ENCODE results near the gene ANKUB1.

ANKUB1 gene

DNA sequence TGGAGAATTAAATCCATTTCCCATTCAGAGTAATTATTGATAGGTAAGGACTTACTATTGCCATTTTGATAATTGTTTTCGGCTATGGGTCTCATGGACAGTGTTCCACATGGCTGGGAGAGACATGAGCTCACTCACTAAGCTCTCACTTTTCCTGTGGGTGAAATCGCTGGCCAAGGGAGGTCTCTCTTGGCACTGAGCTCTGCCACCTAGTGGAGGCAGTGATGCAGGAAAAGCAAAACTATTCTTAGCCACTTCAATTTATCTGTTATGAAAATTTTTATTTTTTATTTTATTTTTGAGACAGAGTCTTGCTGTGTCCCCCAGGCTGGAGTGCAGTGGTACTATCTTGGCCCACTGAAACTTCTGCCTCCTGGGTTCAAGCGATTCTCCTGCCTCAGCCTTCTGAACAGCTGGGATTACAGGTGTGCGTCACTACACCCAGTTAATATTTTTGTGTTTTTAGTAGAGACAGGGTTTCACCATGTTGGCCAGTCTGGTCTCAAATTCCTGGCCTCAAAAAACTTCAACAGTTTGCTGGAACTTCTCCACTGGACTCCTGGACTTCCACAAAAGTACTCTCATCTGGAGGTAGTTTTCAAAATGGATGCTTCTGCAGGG, 16.0 kb upstream of the ANKUB1 start:
- peak; percentile 66 for DNase-seq

DNA sequence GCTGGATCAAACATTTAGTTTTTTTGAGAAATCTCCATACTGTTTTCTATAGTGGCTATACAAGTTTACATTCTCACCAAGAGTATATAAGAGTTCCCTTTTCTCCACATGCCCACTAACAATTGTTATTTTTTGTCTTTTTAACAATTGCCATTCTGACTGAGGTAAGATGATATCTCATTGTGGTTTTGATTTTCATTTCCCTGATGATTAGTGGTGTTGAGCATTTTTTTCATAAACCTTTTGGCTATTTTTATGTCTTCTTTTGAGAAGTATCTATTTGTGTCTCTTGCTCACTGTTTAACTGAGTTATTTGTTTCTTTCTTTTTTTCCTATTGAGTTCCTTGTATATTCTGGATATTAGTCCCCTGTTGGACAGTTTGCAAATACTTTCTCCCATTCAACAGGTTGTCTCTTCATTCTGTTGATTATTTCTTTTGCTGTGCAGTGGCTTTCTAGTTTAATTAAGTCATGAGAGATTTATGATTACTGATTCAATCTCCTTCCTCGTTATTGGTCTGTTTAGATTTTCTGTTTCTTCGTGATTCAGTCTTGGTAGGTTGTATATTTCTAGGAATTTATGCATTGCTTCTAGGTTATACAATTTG, 13.9 kb upstream of the ANKUB1 start:
- DNase-seq: no peak

DNA sequence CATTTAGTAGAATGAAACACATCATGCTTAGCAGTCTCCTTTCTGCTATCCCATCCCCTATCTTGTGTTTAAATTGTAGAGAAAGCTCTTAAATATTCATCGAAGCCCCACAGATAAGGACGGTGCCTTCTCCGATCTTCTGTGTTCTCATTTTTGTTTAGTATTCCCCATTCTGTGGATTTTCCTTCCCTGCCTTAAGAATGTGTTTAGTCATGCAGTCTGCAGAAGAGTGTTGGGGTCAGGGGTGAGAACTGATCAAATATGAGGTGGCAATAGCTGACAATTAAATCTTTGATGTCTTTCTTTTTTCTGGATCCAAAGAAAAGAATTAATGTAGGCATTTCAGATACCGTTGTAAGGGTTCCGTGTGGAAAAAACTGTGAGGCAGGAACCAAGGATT, 9.3 kb upstream of the ANKUB1 start:
- DNase-seq: no peak

DNA sequence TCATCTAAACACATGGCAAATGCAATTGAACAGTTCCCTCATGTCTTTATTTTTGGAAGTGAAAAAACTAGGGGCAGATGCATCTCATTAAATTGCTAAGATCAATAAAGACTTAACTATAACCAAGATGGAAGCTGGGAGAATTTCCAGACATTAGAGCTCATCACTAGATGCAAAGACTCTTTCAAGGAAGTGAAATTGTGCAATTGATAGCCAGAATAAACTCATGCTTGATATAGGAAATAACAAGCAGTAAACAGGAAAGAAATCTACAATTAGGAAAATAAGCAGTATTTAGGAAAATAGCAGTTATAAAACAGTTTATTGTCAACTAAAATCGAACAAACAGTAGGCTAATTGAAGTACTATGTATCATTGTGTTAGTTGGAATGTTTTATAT, 8.8 kb upstream of the ANKUB1 start:
- DNase-seq: no peak

DNA sequence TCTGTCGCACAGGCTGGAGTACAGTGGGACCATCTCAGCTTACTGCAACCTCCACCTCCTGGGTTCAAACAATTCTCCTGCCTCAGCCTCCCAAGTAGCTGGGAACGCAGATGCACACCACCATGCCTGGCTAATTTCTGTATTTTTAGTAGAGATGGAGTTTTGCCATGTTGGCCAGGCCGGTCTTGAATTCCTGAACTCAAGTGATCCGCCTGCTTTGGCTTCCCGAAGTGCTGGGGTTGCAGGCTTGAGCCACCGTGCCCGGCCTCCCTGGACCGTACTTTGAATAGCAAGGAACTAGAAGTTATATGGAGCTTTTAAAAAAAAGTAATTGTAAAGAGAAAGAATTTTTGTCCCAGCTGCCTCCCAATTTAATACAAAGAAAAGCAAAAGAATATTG, 8.3 kb upstream of the ANKUB1 start:
- no peak for DNase-seq

DNA sequence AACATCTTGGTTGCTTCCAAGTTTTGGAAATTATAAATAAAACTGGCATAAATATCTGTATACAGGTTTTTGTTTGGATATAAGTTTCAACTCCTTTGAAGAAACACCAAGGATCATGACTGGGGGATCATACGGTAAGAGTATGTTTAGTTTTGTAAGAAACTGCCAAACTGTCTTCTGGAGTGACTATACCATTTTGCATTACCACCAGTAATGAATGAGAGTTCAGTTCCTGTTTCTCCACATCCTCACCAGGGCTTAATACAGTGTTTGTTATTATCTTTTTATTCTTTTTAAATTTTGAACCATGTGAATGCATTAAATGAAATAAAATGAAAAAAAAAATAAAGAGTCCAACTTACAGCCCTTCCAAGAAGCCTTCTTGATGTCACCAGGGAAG, 3.7 kb upstream of the ANKUB1 start:
- no peak for DNase-seq

DNA sequence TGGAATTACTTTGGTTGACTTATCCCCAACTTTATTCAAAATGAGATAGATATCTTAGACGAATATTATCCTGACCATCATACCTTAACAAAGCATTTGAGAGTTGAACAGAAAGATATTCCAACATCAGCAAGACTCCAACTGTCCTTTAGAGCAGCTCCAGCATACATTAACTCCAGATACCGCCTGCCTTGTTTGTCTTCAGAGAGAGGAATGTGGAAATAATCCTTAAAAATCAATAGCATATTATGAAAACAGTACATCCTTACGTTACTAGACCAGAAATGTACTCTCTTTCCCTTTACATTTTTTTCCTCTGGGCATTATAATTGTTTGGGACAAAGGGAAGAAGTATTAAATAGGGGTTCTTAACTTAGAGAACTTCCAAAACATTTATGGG, 1.7 kb downstream of the ANKUB1 start:
- no peak for DNase-seq

DNA sequence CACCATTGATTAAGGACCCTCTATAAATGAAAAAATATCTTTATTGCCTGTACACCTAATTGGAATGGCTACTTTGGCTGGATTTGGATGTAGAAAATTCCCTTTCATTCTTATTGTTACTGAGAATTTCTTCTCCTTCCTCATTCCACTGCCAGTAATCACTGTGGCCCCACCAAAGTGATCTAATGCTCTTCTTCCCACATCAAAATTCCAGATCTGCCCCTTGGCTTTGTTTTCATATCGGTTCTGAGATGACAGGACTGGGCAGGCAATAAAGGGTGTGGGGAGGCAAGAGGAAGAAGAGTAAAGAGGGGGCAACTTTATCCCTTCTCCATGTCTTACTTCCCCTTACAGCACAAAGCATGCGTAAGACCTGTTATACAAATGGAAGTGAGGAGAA, 2.1 kb downstream of the ANKUB1 start:
- DNase-seq: no peak

DNA sequence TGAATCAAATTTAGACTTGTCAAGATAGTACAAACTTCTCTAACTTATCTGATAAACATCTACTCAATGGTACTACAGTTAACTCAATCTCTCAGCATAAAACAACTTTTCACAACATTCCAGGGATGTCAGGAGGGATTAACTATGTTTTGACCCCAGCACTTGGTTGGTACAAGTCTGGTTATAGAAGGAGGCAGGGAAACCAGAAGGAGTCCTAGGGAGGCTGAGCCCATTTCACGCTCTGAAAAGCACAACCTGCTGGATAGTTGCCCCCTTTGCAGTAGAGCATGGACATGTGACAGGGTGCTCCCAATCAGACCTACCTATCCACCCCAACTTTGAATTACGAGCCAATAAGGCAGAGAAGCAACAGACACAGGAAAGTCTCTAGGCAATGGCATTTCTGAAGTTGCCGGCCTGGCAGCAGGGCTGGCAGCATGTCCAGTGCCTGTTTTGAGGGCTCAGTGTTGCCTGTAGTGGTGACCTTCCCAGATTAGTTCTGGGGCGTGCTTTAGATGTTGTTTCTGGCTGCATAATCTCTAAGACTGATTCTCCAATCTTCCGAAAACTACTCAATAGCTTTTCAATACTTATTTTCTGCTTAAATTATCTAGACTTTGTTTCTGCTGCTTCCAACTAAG, 8.2 kb downstream of the ANKUB1 start:
- DNase-seq: no peak

DNA sequence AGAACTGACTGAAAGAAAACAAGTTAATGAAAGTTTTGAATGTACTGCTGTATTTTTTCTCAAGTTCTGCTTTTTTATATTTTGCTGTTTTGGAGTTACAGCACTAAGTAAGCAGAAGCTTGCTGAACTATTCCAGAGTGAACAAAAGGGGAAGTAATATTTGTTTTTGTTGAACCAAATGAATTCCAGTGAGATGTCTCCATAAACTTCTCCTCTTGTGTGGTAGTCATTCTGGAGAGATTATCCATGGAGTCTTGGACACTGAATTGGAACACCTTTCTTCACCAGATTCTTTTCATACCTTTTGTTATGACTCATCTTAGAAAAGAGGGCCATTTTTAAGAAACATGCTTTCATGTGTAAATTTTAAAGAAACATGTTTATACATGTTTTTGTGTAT, 8.8 kb downstream of the ANKUB1 start:
- no peak for DNase-seq

DNA sequence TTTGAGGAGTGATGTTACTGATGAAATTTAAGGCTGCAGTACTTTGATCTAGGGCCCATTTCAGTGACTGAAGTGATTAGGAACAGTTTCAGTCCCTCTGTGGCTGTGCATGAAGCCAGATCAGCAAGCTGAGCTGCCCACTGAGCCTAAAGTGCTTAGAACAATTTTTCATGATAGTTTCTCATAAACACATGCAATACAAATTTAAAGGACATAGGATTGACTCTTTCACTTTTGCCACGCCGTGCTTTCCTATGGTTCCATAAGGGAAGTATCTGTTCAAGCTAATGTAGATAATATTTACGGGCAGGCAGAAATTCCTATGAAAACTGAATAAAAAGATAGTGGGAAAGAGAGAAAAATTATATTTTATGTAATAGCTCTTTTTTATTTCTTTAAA, 10.6 kb downstream of the ANKUB1 start:
- DNase-seq: no peak

DNA sequence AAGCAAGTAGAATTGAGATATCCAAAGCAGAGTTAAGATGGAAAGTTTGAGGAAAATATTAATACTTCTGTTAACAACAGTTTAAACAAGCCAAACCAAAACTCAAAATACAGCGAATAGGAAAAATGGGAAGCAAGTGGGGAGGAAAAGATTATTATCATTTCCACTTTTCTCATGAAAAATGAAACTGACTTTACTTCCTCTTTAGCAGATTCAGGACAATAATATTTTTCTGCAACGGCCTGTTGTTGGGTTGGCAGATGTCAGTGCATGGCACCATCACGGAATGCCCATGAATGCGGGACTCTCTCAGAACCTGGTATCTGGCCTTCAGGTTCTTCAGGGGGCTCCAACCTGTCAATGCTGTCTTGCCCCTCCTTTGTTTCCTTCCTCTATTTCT, 11.1 kb downstream of the ANKUB1 start:
- no peak for DNase-seq

DNA sequence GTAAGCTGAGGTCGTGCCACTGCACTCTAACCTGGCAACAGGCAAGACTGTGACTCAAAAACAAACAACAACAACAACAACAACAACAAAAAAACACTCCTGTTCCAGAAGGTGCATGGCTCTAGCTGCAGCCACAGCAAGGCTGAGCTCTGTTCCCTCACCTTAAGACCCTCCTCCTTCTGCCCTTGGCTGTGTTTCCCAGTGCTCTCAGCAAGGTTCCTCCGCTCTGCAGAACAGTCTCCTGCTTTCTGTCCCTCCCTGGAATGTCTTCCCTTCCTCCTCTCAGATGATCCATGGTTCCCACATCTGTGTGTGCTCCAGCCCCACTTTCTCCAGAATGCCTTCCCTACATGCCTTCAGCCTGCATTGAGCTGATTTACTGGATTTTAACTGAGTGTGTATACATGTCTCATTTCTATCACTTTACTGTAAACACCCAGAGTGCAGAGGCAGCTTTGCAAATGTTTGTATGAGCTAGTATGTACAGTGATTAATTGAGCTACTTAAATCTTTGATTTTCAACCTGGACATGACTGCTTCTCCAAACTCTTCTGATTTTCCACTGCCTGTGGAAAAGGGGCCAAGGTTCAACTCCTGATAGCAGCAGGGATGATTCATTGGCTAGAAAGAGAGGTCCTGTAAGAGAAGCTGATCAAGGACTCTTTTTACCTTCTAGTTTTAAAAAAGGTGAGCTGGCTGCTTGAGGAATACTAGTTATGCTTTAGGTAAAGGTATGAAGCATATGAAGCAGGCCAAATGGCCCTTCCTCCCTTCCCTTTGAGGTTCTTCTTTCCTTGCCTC, 14.7 kb downstream of the ANKUB1 start:
- no peak for DNase-seq

DNA sequence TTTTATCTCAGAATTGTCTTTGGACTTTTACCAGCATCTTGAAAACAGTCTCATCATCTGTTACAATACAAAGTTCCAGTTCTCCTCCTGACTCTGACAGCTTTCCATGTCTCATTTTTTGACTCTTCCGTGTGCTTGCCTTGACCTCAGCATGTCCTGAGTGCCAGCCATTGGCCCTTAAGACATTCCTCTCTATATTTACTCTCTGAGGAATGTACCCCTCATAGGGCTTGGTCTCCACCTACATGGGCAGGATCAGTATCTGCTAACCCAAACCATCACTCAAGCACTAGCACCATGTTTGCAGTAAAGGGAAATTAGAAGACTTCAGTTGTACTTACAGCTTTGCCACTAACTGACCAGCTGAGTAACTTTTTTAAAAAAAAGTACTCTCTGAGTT, 16.2 kb downstream of the ANKUB1 start:
- no peak for DNase-seq

DNA sequence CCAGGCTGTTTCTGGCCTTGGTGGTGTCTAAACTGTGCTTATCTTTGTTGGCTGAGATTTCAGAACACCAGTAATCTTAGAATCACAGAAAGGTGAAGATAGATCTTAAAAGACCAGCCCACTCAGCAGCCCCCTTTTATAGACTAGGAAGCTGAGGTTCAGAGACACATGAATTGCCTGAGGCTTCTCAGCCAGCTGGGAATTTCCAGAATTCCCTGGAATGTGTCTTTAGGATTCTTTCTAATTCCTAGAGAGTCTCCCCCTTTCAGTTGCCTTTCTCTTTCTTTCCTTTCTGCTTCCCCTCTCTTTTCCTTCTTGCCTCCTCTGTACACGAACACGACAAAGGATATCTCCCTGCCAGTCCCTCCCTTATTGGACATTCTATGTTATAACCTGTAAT, 19.5 kb downstream of the ANKUB1 start:
- DNase-seq: no peak

DNA sequence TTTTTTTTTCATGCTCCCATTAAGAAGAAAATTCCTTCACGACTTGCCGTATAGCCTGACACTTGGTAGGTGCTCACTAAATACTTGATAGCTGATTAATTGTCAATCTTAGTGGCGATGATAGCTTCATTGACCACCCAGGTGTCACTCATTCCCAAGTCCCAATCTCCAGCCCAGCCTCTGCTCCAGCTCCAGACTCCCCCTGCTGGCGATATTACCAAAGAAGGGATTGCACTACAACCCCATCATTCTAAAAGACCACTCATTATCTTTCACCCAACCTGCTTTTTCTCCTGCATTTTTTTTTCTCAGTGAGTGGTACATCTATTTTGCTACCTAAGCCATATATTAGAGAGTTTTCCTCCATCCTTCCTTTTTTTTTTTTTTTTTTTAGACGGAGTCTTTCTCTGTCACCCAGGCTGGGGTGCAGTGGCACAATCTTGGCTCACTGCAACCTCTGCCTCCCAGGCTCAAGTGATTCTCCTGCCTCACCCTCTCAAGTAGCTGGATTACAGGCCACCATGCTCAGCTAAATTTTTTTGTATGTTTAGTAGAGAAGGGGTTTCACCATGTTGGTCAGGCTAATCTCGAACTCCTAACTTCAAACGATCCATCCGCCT, 20.6 kb downstream of the ANKUB1 start:
- DNase-seq: peak; percentile 49

DNA sequence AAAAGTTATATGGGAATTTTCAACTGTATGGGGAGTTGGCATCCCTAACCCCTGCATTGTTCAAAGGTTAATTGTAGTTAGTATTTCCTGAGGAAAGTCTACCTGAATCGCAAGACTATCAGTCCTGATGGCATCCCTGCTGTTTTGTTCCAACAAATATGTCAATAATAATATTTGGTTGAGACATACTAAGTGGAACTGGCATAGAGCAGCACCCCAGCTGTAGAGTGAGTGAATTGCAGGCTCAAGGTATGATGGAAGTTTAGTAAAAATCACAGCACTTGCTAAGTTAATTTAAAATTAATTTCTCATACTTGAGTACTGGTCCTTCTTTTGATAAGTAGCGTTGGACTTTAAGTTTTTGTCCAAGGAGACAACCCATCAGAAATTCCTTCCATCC, 22.1 kb downstream of the ANKUB1 start:
- no peak for DNase-seq

DNA sequence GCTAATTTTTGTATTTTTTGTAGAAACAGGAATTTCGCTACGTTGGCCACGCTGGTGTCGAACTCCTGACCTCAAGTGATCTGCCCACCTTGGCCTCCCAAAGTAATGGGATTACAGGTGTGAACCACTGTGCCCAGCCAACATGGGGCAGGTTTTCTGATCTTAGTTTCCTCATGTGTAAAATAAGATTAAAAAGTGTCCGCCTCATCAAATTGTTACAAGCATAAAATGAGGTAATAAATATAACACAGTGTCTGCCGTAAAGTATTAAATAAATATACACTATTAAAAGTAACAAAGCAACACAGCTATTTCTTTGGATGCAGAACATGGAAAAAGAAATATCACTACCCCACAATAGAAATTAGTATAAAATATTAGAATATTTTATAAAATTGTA, 23.6 kb downstream of the ANKUB1 start:
- DNase-seq: no peak

DNA sequence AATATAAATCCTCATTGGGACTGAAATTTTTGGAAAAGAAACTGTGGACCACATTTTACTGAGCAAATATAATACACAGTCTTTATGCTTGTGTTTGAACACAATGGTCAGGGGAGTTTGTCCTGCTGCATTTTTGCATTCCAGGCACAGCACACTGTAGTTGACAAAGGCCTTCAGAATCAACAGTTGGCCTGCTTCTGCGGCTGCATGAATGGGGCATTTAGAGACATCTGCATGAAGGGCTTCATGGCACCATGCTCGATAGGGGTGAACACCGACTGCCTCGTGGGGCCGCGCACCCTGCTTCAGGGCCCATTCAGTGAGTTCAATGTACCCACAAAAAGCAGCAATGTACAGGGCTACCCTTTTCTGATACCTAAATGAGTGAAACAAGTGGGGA, 24.6 kb downstream of the ANKUB1 start:
- no peak for DNase-seq

DNA sequence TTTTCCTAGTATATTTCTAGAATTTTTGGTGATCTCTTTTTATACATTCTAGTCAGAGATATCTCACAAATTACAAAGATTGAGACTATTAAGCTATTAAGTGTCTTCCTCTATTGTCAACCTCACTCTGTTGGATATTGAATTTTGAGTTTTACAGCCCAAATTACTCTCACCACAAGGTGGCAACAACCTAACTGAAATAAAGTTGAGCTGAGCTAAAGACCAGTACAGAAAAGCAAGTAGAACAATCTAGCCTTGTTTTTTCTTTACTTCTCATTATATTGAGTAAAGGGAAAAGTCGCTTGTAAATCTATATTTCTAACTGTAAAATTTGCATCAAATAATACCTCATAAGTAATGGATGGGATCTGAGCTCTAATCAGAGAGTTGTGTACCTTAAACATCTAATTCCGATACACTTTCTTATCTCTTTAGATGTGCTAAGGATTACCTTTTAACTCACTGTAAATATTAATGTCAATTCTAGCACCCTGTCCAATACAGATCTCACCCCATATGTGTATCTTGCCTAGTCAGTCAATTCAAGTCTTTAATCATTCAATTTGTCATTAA, 26.5 kb downstream of the ANKUB1 start:
- no peak for DNase-seq

DNA sequence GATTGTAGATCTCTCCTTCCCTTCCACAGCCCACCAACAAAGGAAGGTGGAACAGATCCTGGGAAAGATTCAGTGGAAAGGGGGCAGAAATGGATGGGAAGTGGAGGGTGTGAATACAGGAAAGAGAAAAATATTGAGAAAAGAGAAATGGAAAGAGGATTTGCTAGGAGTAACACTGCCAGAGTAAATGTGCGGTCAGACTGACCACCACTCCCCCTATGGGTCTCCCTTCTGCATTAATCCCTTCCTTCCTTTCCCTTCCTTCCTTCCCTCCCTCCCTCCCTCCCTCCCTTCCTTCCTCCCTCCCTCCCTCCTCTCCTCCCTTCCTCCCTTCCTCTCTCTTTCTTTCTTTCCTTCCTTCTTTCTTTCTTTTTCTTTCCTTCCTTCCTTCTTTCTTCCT, 28.1 kb downstream of the ANKUB1 start:
- no peak for DNase-seq

DNA sequence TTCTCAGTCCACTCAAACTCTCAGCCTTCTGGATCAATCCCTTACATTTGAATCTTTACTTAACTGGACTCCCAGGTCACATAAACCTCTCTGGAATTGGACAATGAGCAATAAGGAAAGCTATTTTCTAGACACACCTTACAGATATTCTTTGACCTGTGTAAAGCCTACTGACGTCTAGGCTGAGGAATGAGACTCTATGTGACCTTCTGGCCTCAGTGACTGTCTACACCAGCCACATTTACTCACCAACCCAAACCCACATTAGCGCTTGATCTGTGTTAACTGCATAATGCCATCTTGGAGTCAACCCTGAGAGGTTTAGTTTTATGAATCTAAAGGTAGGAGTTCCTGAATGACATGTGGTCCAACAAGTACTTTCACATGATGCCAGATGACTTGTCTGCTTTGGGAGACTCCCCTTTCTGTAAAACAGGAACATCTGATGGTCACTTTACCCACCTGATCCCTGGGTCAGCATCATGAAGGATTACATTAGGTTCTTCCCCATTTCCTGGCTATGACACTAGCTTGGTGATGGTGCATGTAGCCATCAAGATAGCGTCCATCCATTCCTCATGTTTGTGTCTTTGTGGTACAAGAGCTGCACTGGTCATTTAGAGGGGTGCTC, 28.7 kb downstream of the ANKUB1 start:
- DNase-seq: no peak

DNA sequence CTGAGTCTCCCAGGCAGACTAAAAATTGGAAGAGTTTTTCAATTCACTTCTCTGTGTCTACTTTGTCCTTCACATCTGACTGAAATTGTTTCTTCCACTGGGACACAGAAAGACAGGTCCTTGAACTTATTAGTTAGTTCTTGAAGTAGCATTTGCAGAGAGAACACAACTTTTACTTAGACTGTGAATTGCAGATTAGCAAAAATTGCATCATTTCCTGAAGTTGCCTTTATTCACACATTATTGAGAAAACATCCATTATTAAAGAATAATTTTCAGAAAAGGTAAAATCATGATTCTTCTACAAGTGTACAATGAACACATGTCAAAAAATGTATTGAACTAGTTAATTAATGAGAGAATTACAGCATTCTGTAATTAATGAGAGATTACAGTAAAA, 38.6 kb downstream of the ANKUB1 start:
- DNase-seq: no peak
